Measurements from ENCODE around the gene H6PD.

H6PD gene

GRCh38 chr1:9256332-9256731 is 21.8 kb downstream of the H6PD start:
- H4K20me1 ChIP-seq (ENCODE audit: insufficient read depth, low read length): no peaks in the 10 kb centered on the region; the same call in 1 of the 2 replicates
- H3K27ac ChIP-seq (ENCODE audit: low read length): no peak overlapping the region
- peaks cover 21% of the 10 kb centered on the region for H3K79me2 ChIP-seq (ENCODE audit: low read length)
- H3K4me1 ChIP-seq (ENCODE audit: low read length): no peaks in the 10 kb centered on the region
- no peak overlapping the region for H3K9ac ChIP-seq (ENCODE audit: low read length)
- H3K36me3 ChIP-seq (replicated peaks; ENCODE audit: low read depth, low read length): peaks cover 9% of the 10 kb centered on the region
- no peak overlapping the region for H2AFZ ChIP-seq (ENCODE audit: low read depth, low read length)
- no peaks in the 10 kb centered on the region for H3K27me3 ChIP-seq (ENCODE audit: low read depth, low read length)
- H3K9me3 ChIP-seq (ENCODE audit: insufficient read depth, low read length): peaks cover 15% of the 10 kb centered on the region; the same call in 1 of the 2 replicates
- no peak overlapping the region for H3K4me3 ChIP-seq (ENCODE audit: low read length)
- TF ChIP-seq EZH2phosphoT487 (IDR thresholded peaks at IDR 0.05; ENCODE audit: low read depth) (no peak), CTCF (IDR thresholded peaks at IDR 0.05; ENCODE audit: low read depth, low read length) (no peak)
- no peak overlapping the region for H3K4me2 ChIP-seq (ENCODE audit: low read length)

- Histone ChIP-seq H3K4me2 (ENCODE audit: low read length) (no peak overlapping the region), H3K4me3 (ENCODE audit: low read length) (no peak overlapping the region), H3K36me3 (replicated peaks; ENCODE audit: low read depth, low read length) (peaks cover 9% of the 10 kb centered on the region), H3K79me2 (ENCODE audit: low read length) (peaks cover 21% of the 10 kb centered on the region), H4K20me1 (ENCODE audit: insufficient read depth, low read length) (no peaks in the 10 kb centered on the region; the same call in 1 of the 2 replicates), H3K27ac (ENCODE audit: low read length) (no peak overlapping the region), H3K9ac (ENCODE audit: low read length) (no peak overlapping the region), H3K9me3 (ENCODE audit: insufficient read depth, low read length) (peaks cover 15% of the 10 kb centered on the region; the same call in 1 of the 2 replicates), H2AFZ (ENCODE audit: low read depth, low read length) (no peak overlapping the region), H3K4me1 (ENCODE audit: low read length) (no peaks in the 10 kb centered on the region), H3K27me3 (ENCODE audit: low read depth, low read length) (no peaks in the 10 kb centered on the region)
- TF ChIP-seq CTCF (IDR thresholded peaks at IDR 0.05; ENCODE audit: low read depth, low read length) (no peak), EZH2phosphoT487 (IDR thresholded peaks at IDR 0.05; ENCODE audit: low read depth) (no peak)
These were observed 23.3 kb downstream of the H6PD start for GRCh38 chr1:9257851-9258250.

- Histone ChIP-seq H3K4me3 (ENCODE audit: low read length) (no peak overlapping the region), H3K27ac (ENCODE audit: low read length) (no peak overlapping the region), H3K4me2 (ENCODE audit: low read length) (no peak overlapping the region), H3K9ac (ENCODE audit: low read length) (no peak overlapping the region), H3K36me3 (replicated peaks; ENCODE audit: low read depth, low read length) (peaks cover 9% of the 10 kb centered on the region), H3K9me3 (ENCODE audit: insufficient read depth, low read length) (peaks cover 15% of the 10 kb centered on the region; the same call in 1 of the 2 replicates), H3K79me2 (ENCODE audit: low read length) (peaks cover 21% of the 10 kb centered on the region), H3K4me1 (ENCODE audit: low read length) (no peaks in the 10 kb centered on the region), H2AFZ (ENCODE audit: low read depth, low read length) (no peak overlapping the region), H4K20me1 (ENCODE audit: insufficient read depth, low read length) (no peaks in the 10 kb centered on the region; the same call in 1 of the 2 replicates), H3K27me3 (ENCODE audit: low read depth, low read length) (no peaks in the 10 kb centered on the region)
- TF ChIP-seq EZH2phosphoT487 (IDR thresholded peaks at IDR 0.05; ENCODE audit: low read depth) (no peak), CTCF (IDR thresholded peaks at IDR 0.05; ENCODE audit: low read depth, low read length) (no peak)
These were observed 24.1 kb downstream of the H6PD start for GRCh38 chr1:9258629-9259028.

- H3K27me3 ChIP-seq (ENCODE audit: low read depth, low read length): no peaks in the 10 kb centered on the region
- no peaks in the 10 kb centered on the region; the same call in 1 of the 2 replicates for H4K20me1 ChIP-seq (ENCODE audit: insufficient read depth, low read length)
- no peak overlapping the region for H2AFZ ChIP-seq (ENCODE audit: low read depth, low read length)
- no peak overlapping the region for H3K4me3 ChIP-seq (ENCODE audit: low read length)
- peaks cover 21% of the 10 kb centered on the region for H3K79me2 ChIP-seq (ENCODE audit: low read length)
- H3K4me1 ChIP-seq (ENCODE audit: low read length): no peaks in the 10 kb centered on the region
- H3K9ac ChIP-seq (ENCODE audit: low read length): no peak overlapping the region
- peaks cover 9% of the 10 kb centered on the region for H3K36me3 ChIP-seq (replicated peaks; ENCODE audit: low read depth, low read length)
- H3K9me3 ChIP-seq (ENCODE audit: insufficient read depth, low read length): peaks cover 15% of the 10 kb centered on the region; the same call in 1 of the 2 replicates
- TF ChIP-seq CTCF (IDR thresholded peaks at IDR 0.05; ENCODE audit: low read depth, low read length): no peak
- no peak for TF ChIP-seq EZH2phosphoT487 (IDR thresholded peaks at IDR 0.05; ENCODE audit: low read depth)
- H3K27ac ChIP-seq (ENCODE audit: low read length): no peak overlapping the region
- no peak overlapping the region for H3K4me2 ChIP-seq (ENCODE audit: low read length)
These were observed 25.6 kb downstream of the H6PD start for GRCh38 chr1:9260059-9260766.
